Effector memory CD4-positive, alpha-beta T cell (primary cell): ENCODE results near the gene ERCC6L.
"Not testable (repeated sequence)": the region's sequence is repeated elsewhere in the genome, so short reads cannot be mapped to it uniquely, and the experiment has no call there.

Experiments used
- DNase-seq, 3 donors: peaks; one replicate each; pipeline ENCODE4 v3.0.0-alpha.2; 2020
- H3K27ac ChIP-seq: 2 replicates; pipeline ENCODE4 v1.7.0; 2013; ENCODE audit warnings: mild to moderate bottlenecking, low read length, moderate library complexity; ENCODE audit not compliant: insufficient read depth, poor library complexity, severe bottlenecking
- H3K27me3 ChIP-seq: replicated peaks from 2 replicates; pipeline ENCODE4 v1.7.0; 2013; ENCODE audit warnings: mild to moderate bottlenecking, low read length; ENCODE audit not compliant: insufficient read depth, control insufficient read depth, poor library complexity, severe bottlenecking
- H3K36me3 ChIP-seq: 2 replicates; pipeline ENCODE4 v1.7.0; 2013; ENCODE audit warnings: mild to moderate bottlenecking, low read length, moderate library complexity; ENCODE audit not compliant: control insufficient read depth, insufficient read depth
- H3K4me1 ChIP-seq: 2 replicates; pipeline ENCODE4 v1.7.0; 2013; ENCODE audit warnings: low read length, mild to moderate bottlenecking; ENCODE audit not compliant: control insufficient read depth, insufficient read depth, poor library complexity, severe bottlenecking
- H3K4me3 ChIP-seq: 2 replicates; pipeline ENCODE4 v1.7.0; 2013; ENCODE audit warnings: low read length, low read depth, mild to moderate bottlenecking; ENCODE audit not compliant: insufficient read depth, poor library complexity, severe bottlenecking
- H3K9me3 ChIP-seq: 2 replicates; pipeline ENCODE4 v1.7.0; 2013; ENCODE audit warnings: mild to moderate bottlenecking, low read length, moderate library complexity; ENCODE audit not compliant: control insufficient read depth

Gene ERCC6L

DNA sequence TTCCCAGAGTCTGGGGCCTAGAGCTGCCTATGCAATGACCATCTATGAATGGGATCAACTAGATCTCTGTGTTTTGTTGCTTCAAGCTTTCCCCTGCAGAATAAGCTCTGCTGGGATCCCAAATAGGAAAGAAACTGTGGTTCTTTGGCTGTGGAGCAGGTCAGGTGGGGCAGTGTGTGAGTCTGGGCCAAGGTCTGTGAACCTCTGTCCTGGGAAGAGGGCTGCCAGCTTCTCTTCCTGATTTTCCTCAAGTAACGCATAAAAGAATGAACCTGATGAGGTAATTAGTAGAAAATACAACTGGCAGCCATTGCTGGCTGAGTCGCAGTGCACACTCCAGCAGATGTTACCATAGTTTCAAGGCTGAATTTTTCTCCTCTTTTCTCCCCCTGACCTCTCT lies 61.8 kb downstream of the ERCC6L start:
- Histone ChIP-seq H3K4me3 (no peak overlapping the region), H3K4me1 (no peaks in the 10 kb centered on the region), H3K36me3 (no peaks in the 10 kb centered on the region), H3K27me3 (no peaks in the 10 kb centered on the region), H3K9me3 (no peaks in the 10 kb centered on the region), H3K27ac (no peak overlapping the region)
- no peak for DNase-seq

DNA sequence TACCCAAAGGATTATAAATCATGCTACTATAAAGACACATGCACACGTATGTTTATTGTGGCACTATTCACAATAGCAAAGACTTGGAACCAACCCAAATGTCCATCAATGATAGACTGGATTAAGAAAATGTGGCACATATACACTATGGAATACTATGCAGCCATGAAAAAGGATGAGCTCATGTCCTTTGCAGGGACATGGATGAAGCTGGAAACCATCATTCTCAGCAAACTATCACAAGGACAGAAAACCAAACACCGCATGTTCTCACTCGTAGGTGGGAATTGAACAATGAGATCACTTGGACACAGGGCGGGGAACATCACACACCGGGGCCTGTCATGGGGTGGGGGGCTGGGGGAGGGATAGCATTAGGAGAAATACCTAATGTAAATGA lies 62.5 kb downstream of the ERCC6L start:
- H3K4me3 ChIP-seq, H3K27me3 ChIP-seq, H3K4me1 ChIP-seq, H3K27ac ChIP-seq, H3K9me3 ChIP-seq, H3K36me3 ChIP-seq, DNase-seq: not testable (repeated sequence)

DNA sequence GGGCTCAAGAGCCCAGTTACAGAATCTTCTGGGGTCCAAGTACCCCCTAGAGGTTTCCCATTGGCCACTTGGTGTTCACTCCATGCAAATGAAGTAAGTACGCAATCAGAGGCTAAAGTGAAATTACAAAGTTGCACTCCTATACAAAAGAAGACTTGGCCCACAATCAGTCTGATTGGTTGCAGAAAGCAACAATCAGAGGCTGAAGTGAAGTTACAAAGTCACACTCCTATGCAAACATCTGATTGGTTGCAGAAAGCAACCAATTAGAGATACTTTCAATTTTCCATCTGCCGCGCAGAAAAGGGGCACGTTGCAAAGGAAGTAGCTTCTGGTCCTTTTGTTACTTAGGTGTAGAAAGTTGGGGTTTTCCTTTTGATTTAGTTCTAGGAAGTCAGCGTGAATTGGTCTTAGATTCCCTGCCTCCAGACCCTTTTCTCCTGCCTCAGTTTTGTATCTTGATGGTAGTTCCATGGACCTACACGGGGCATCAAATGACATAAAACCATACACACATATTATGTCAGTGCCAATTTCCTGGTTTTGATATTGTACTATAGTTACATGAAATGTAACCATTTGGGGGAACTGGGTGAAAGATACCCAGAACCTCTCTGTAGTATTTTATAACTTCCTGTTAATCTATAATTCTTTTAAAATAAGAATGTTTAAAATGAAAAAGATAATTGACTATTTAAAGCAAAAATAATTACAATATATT lies 69.7 kb downstream of the ERCC6L start:
- Histone ChIP-seq H3K27ac (peak overlapping the region; percentile 60), H3K4me3 (no peak overlapping the region), H3K4me1 (no peaks in the 10 kb centered on the region), H3K9me3 (no peaks in the 10 kb centered on the region), H3K27me3 (no peaks in the 10 kb centered on the region), H3K36me3 (no peaks in the 10 kb centered on the region)
- peak; percentile 5 to 43 (median 9) for DNase-seq

DNA sequence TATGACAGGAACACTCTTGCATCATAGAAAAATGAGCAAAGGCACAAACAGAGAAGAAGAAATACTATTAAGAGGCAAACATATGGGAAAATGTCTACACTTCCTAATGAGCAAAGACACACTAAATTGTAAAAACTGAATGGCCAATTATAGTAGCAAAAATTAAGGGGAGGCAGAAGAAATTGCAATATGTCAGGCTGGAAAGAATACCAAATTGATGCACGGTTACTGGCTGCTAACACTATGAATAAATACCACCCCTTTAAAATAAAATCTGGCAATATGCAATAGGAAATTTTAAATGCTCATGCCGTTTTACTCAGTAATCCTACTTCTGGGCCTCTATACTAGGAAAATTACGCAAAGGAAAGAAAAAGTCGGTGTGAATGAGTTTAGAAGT lies 73.3 kb downstream of the ERCC6L start:
- Histone ChIP-seq H3K4me3 (no peak overlapping the region), H3K4me1 (no peaks in the 10 kb centered on the region), H3K27ac (no peak overlapping the region), H3K36me3 (no peaks in the 10 kb centered on the region), H3K9me3 (no peaks in the 10 kb centered on the region), H3K27me3 (no peaks in the 10 kb centered on the region)
- DNase-seq, result no peak

DNA sequence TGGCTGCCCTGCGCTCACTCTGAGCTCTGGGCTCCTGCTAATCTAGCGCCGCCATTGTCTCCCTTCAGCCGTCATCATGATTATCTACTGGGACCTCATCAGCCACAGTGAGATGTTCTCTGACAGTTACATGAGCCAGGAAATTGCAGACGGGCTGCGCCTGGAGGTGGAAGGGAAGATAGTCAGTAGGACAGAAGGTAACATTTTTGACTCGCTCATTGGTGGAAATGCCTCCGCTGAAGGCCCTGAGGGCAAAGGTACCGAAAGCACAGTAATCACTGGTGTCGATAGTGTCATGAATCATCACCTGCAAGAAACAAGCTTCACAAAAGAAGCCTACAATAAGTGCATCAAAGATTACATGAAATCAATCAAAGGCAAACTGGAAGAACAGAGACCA lies 79.1 kb downstream of the ERCC6L start:
- no peaks in the 10 kb centered on the region for H3K36me3 ChIP-seq
- H3K27me3 ChIP-seq, result no peaks in the 10 kb centered on the region
- H3K4me3 ChIP-seq, result no peak overlapping the region
- no peaks in the 10 kb centered on the region for H3K4me1 ChIP-seq
- DNase-seq, result no peak
- no peak overlapping the region for H3K27ac ChIP-seq
- no peaks in the 10 kb centered on the region for H3K9me3 ChIP-seq

DNA sequence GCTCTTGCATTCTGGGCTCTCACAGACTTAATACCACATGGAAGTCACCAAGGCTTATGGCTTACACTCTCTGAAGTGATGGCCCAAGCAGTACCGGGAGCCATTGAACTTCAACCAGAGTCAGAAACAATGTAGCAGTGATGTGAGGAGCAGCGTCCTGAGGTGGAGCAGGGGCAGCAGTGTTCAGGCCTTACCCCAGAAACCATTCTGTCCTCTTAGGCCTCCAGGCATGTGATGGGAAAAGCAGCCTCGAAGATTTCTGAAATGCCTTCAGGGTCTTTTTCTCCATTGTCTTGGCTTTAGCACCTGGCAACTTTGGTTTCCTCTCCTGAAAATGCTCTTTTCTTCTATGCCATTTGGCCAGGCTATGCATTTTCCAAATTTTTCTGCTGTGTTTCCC lies 80.1 kb downstream of the ERCC6L start:
- Histone ChIP-seq H3K27ac (no peak overlapping the region), H3K4me3 (no peak overlapping the region), H3K36me3 (no peaks in the 10 kb centered on the region), H3K27me3 (no peaks in the 10 kb centered on the region), H3K4me1 (no peaks in the 10 kb centered on the region), H3K9me3 (no peaks in the 10 kb centered on the region)
- no peak for DNase-seq
